Left forelimb (tissue), 1 donor: Measurements from ENCODE around the gene SELENOV.

Experiments
- DNase-seq: peaks from one replicate; pipeline ENCODE4 v3.0.0-alpha.2; 2018; ENCODE audit warnings: low spot score

SELENOV gene

DNA sequence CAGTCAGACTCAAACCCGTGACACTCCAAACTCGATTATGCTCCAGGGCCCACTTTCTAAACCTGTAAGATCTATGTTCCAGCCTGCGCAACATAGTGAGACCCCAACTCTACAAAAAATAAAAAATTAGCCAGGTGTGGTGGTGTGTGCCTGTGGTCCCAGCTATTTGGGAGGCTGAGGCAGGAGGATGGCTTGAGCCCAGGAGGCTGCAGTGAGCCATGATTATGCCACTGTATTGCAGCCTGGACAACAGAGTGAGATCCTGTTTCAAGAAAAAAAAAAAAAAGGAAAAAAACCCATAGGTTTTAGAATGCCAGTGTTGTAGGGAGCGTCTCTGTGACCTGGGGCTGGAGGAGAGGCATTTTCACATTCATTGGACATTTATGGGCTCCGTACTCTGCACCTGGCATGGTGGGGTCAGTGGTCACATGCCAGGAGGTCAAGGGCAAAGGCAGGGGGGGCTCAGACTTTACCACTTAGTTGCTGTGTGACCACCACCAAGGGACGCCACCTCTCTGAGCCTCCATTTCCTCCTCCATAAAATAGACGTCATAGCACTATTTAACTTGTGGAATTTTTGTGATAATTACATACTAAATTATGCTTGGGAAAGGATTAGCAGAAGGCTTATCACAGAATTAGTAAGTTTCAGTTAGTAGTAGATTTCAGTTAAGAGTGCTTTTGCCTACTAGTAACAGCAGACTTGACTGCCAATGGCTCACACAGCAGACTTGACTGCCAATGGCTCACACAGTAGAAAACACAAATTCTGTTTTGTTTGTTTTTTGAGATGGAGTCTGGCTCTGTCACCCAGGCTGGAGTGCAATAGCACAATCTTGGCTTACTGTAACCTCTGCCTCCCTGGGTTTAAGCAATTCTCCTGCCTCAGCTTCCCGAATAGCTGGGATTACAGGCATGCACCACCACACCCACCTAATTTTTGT, 5.9 kb downstream of the SELENOV start:
- peak; percentile 33 for DNase-seq

DNA sequence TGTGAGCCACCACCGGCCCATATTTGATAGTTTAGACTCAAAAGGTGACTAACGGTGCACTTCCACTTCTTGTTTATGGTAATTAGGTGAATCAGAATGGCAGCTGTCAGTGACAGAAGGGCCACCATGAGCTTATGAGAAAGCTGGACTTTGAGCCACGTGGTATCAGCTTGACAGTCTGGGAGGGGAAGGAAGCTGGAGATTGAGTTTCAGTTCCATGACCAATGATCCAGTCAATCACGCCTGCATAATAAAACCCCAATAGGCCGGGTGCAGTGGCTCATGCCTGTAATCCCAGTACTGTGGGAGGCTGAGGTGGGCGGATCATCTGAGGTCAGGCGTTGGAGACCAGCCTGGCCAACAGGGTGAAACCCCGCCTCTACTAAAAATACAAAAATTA, 9.6 kb downstream of the SELENOV start:
- DNase-seq, result peak; percentile 9

DNA sequence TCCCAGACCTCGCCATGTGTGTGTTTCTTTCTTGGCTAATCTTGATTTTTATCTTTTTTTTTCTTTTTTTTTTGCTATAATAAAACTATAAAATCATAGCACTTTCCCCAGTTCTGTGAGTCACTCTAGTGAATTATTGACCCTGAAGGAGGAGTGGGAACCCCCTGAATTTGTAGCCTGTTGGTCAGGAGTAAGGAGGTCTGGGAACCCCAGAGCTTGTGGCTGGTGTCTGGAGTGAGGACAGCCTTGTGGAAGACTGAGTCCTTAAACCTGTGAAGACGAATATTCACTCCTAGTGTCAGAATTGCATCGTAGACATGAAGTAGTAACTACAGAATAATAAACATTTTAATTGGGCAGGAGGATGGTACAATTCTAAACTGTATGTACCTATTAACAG, 10.3 kb downstream of the SELENOV start:
- peak; percentile 1 for DNase-seq

DNA sequence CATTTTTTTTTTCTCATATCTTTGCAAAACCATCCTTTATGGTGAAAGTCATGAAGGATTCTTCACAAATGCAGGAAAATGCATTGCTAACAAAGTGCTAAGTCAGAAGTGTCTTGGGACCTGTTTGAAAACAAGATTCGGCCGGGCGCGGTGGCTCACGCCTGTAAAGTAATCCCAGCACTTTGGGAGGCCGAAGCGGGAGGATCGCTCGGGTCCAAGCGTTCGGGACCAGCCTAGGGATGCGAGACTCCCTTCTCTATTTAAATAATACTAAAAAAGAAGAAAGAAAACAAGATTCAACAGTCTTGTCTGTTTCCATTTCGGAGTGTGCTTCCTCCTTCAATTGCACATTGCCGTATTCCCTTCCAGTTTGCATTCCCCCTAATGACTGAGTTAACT, 16.9 kb downstream of the SELENOV start:
- no peak for DNase-seq

DNA sequence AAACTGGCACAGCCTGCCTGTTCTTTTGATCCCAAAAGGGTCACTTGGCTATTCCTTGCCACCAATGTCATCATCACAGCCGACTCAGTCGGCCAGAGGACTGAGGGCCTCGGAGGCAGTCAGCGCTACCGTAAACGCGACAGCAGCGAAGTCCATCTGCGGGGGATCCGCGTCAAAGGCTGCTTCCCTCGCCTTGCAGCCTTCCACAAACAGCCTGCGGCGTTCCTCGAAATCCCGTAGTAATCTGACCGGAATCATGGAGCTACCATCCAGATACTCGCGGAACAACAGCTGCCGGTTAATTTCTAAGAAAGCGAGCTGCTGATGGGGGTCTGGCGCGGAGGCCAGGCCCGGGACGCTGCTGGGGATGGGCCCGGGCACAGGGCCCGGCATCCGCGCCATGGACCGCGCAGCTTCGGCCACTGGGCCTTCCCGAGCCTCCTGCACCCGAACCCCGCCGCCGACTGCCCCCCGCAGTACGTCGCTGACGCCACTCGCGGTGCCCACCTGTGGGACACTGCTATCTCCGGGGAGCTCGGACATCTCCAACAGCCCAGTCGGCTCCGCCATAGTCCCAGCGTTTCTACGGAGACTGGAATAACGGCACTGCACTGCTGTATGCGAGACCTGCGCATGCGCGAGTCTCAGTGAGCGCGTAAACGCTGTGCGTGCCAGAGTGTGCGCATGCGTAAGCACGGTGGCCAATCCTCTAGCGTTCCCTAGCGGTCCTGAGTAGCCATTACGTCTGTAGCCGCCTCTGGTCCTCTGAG, 17.5 kb downstream of the SELENOV start, which contains the start of gene EID2B:
Gene EID2B (minus strand): TSS at position 620 of the 770 bp plus-strand sequence. CDS start 50 bp downstream, at position 570.
- DNase-seq, result peak; percentile 96

DNA sequence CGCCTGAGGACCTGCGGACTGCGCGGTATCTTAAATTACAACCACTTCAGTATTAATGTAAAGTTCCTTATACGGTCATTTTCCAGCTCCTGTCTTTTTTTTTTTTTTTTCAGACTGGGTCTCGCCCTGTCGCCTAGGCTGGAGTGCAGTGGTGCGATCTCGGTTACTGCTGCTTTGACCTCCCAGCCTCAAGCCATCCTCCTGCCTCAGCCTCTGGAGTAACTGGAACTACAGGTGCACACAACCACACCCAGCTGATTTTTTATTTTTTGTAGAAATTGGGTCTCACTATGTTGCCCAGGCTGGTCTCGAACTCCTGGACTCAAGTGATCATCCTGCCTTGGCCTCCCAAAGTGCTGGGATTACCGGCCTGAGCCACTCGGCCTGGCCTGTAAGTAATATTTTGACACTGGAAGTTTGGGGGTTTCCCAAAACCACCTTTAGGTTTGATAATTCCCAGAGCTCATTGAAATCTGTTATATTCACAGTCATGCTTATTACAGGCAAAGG, 18.1 kb downstream of the SELENOV start:
- DNase-seq, result no peak

DNA sequence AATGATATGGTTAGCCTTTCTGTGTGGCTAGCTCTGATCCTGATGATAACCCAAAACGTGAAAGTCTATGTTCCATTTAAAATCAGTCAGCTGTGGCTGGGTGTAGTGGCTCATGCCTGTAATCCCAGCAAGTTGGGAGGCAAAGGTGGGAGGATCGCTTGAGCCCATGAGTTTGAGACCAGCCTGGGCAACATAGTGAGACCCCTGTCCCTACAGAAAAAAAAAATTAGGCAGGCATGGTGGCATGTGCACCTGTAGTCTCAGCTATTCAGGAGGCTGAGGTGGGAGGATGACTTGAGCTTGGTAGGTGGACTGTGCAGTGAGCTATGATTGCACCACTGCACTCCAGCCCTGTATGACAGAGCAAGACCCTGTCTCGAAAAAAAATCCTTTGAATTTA, 18.9 kb downstream of the SELENOV start:
- peak; percentile 5 for DNase-seq

DNA sequence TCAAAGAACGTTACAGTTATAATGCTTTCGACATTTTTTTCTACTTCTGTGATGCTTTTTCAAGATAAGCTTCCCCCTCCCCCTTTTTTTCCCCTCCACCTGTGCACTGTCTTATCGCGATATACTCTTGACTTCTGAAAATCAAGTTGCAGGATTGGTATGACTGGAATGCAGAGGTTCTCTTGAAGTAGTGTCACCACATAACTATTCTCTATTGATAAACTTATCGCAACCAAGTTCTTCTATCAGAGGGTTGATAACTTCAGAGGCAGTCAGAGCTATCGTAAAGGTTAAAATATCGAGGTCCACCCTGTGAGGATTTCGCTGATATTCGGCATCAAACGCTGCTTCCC, 24.2 kb downstream of the SELENOV start:
- no peak for DNase-seq

DNA sequence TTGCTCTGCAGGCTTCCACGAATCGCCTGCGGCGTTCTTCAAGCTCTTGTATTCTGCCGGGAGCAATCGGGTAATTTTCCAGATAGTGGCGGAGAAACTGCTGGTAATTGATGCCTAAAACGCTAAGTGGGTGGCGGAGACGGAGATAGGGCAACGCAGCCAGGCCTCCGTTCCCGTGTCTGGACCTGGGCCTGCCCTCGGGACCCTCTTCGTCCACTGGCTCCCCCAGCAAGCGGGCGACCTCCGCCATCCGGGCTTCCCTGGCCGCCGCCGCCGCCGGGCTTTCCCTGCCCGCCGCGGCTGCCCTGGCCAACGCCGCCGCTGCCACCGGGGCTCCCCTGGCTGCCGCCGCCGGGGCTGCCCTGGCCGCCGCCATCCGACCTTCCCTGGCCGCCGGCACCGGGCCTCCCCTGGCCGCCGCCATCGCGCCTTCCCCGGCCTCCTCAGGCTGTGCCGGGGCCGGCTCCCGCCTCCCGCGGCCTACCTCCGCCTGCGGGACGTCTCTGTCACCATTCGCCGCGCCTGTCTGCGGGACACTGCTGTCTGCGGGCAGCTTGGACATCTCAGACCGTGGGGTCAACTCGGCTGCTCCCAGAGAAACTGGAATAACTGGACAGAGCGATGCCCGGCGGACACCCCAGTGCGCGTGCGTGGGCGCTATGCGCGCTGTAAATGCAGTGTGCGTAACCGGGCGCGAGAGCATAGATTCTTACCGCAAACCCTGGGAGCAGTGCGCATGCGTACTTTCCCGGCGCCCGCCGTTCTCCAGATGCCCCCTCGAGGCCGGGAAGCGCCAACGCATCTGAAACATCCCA, 24.8 kb downstream of the SELENOV start, which contains the start of gene EID2:
Gene EID2 (minus strand): TSS at position 644 of the 815 bp plus-strand sequence. CDS start 82 bp downstream, at position 562.
- DNase-seq, result peak; percentile 96

DNA sequence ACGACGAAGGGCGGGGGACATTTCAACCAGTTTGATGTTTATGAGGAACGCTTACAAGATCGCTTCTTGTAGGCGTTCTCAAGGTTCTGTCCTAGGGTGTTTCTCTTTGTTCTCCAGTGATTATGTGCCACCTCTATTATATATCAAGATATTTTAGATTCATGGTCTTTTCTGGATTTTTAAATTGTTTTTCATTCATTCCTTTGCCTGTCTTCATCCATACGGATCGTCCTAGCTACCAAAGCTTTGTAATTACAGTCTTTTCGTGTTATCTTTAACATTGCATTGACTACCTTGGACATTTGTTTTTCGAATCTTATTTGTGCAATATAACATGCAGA, 25.4 kb downstream of the SELENOV start:
- DNase-seq, result no peak

DNA sequence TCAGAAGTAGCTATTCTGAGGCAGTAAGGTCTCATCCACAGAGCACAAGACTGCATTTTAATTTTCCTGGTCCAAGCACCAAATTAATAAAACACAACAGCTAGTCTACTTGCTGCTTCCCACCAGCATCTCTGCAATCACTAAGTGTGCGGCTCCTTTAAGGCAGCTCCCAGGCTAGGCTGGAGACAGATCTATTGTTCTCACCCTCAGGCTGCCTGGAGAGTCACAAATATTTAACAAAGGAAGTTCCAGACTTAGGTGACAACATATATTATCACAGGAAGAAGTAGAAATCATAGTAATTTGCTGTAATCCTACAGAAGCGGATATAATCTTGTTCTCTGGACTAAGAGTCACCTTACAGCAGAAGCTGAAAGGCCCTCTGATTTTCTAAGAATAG, 27.3 kb downstream of the SELENOV start:
- no peak for DNase-seq

DNA sequence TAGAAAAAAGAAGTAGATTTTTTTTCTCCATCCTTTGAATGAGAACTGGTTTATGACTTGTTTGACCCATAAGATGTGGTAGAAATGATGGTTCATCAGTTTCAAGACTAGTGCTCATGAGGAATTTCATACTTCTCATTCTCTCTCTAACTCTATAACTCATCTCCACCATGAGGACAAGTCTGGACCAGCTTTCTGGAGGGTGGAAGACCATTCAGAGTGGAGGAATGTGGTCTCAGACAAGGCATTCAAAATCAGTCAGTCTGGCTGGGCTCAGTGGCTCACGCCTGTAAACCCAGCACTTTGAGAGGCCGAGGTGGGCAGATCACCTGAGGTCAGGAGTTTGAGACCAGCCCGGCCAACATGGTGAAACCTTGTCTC, 28.5 kb downstream of the SELENOV start:
- no peak for DNase-seq

DNA sequence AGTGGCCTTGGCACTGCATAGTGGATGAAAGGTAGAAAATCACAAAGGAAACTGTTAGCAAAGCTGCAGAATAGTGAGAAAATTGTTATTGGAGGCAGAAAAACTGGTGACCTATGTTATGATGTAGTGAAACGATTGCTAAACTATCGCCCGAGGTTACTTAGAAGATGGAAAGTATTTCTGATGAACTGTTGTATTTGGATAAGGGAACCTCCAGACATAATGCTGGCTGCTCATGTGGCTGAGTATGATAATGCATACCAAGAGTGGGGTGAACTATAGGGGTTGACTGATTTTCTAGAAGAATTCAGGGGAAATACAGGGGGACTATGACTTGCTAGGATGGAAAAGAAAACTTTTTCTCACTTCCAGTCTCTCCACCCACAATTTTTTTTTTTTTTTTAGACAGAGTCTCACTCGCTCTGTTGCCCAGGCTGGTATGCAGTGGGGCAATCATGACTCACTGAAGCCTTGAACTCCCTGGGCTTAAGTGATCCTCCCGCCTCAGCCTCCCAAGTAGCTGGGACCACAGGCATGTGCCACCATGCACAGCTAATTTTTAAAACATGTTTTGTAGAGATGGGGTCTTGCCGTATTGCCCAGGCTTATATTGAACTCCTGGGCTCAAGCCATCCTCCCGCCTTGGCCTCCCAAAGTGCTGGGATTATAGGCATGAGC, 29.4 kb downstream of the SELENOV start:
- DNase-seq, result no peak

DNA sequence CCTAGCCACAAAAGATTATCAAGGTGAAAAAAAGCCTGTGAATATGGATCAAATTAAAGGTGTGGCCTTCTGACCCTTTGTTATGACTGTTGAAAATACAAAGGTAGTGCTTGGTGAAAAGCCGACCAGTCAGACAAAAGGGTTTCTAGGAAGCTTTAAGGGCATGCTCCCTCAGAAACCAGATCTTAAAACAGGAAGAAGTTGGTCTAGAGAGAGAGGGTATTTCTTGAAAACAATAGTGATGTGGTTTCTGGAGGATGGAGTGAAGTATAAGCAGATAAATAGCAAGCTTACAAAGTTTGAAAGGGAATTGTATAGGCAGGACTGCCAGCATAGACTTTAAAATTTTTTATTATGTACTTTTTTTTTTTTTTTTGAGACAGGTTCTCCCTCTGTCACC, 30.0 kb downstream of the SELENOV start:
- DNase-seq, result no peak

DNA sequence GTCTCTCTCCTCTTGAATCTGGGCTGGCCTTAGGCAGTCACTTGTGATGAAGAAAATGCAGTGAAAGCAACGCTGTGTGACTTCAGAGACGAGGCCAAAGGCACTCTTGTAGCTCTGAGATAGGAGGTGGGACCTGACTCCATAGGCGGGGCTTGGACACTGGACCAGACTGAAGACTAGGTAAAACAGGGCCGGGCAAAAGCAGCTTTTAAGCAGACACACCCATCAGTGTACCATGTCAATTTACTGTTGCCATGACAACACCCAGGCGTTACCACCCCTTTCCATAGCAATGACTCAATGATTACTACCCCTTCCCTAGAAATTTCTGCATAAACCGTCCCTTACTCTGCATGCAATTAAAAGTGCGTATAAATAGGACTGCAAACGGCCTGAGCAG, 31.7 kb downstream of the SELENOV start:
- no peak for DNase-seq

DNA sequence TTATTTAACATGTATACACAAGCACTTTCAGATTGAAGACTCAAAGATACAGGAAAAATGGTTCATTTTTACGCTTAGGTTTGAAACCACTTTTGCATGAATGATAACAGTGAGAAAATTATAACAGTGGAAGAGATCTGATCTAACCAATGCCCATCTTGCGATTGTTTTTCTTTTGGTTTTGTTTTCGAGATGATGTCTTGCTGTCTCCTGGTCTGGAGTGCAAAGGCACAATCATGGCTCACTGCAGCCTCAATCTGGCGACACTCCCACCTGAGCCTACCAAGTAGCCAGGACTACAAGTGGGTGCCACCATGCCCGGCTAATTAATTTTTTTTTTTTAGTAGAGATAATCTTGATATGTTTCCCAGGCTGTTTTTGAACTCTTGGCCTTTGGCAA, 35.3 kb downstream of the SELENOV start:
- no peak for DNase-seq

DNA sequence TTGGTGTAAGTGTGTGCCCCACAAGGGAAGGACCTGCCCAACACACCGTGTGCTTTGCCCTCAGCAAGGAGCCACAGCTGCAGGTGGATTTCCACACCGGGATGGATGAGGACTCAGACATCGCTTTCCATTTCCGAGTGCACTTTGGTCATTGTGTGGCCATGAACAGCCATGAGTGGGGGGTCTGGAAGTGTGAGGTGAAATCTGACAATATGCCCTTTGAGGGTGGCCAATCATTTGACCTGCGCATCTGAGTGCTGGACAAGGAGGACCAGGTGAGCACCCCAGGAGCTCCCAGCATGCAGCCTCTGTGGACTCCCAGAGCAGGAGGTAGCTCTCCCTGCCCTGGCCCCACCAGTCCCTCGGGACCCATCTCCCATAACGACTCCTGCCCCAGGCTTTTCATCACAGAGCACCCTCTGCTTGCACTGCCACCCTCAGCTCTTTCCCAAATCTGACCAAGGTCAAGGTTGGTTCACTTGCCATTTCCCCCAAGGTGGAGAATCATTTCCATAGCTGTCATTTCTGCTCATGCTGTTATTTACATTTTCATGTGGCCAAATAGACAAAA, 38.2 kb downstream of the SELENOV start:
- no peak for DNase-seq

DNA sequence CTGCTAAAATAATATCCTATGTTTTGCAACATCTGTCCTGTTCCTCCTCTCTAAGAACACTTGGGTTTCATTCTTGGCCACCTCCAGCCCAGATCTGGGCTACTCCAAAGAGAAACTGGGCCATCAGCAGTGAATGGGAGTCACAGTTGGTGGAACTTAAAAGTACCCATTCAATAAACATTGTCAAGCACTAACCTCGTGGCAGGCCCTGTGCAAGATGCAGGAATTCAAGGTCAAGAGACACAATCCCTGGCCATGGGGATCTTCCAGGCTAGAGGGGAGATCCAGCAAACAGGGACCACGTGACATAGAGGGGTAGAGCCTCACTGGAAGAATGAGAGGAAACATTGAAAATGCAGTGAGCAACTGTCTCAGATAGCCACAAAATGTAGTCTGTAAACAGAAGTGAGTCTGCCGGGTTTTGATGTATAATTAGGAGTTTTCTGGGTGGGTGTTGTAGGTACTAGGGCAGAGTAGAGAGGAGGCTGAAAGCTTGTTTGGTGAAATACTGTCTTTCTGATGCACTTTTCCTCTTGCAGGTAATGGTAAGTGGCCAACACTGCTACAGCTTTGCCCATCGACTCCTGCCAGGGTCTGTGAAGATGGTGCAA, 39.9 kb downstream of the SELENOV start:
- no peak for DNase-seq

DNA sequence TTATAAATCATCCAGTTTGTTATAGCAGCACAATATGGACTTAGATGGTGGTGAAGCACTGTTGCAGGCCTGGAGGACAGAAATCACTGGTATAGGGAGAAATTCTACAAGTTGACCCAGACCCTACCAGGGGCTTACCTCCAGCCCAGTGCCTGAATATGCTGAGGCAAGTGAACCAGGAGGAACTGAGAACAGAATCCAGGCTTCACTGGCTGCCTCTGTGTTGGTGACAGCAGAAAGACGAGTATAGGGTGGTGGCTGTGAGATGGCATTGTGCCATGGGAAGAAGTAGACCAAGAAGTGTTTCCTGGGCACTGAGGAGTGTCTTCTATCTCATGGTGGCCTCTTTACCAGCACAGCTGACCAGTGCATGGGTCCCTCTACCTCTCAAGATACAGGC, 40.9 kb downstream of the SELENOV start:
- DNase-seq, result no peak

DNA sequence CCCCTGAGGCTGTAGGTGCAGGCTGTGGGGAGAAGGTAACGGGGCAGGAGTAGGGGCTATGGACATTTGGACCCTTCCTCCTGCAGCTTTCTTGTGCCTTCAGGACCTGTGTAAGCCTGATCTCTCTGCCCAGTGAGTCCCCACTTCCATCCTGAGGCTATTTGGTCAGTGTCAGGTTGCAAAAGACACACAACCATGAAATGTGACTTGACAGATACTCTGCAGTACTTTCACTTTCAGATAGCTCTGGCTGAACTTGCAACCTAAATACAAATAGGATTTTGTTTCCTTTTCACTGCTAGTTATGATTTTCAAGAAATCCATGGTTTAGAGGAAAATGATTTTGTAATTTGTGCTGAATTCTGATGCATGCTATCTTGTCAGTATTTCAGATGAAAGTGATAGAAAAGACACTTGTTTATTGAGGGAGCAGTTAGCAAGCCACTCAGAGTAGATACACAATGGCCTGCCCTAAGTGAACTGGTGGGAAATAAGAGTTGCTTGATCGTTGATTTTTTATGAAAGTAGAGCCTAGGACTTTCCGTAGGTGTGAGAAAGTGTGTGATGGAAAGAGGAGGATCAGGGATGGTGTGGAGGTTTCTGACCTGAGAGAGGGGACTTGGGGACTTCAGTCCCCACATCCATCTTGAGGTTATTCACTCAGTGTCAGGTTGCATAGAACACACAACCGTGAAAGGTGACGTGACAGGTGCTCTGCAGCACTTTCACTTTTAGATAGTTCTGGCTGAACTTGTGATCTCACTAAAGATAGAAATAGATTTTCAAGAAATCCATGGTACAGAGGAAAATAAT, 43.1 kb downstream of the SELENOV start:
- no peak for DNase-seq
